HUES6 (cell line): ENCODE measurements around the gene HSPG2.

Experiments
- H3K27ac ChIP-seq: 2 replicates; pipeline ENCODE4 v1.7.0; 2013; ENCODE audit warnings: low read depth, mild to moderate bottlenecking, low read length, inconsistent platforms
- H3K27me3 ChIP-seq: 2 replicates; pipeline ENCODE4 v1.6.1; 2013; ENCODE audit warnings: low read length; ENCODE audit not compliant: control insufficient read depth, insufficient read depth
- H3K36me3 ChIP-seq: 2 replicates; pipeline ENCODE4 v1.6.1; 2013; ENCODE audit warnings: low read length; ENCODE audit not compliant: control insufficient read depth, insufficient read depth
- H3K4me1 ChIP-seq: 2 replicates; pipeline ENCODE4 v1.6.1; 2013; ENCODE audit warnings: low read length; ENCODE audit not compliant: control insufficient read depth, insufficient read depth
- H3K4me3 ChIP-seq: 2 replicates; pipeline ENCODE4 v1.5.1; 2013; ENCODE audit warnings: low read depth, low read length
- H3K9ac ChIP-seq: one replicate; pipeline ENCODE4 v1.6.1; 2013; ENCODE audit warnings: mild to moderate bottlenecking, low read length
- H3K9me3 ChIP-seq: 2 replicates; pipeline ENCODE4 v1.6.1; 2013; ENCODE audit warnings: low read depth, low read length; ENCODE audit not compliant: control insufficient read depth, insufficient read depth

The HSPG2 gene

DNA sequence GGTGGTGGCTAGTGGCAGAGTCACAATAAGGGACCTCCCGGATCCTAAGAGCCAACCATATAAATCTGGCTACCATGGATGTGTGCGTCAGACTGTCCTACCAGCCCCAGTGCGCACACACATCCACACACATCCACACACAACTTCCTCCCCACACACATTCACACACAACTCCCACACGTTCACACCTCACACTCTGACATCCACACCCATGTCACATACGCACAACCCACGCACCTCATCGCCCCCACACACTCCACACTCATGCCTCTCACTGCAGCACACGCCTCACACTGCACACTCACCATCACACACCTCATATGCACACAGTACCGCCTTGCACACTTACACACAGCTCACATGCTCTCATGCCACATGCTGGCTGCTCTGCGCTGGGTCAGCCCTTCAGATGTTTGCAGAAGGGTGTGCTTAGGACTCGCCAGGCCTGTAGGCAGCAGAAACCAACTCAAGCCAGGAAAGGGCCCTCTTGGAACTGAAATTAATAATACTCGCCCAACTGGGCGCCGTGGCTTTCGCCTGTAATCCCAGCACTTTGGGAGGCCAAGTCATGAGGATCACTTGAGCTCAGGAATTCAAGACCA, 122.0 kb downstream of the HSPG2 start:
- Histone ChIP-seq H3K27ac (no peak overlapping the region), H3K4me3 (peak overlapping the region; percentile 68; the same call in 1 of the 2 replicates), H3K27me3 (peaks cover 5% of the 10 kb centered on the region; the same call in 1 of the 2 replicates), H3K4me1 (peaks cover 9% of the 10 kb centered on the region; the same call in 1 of the 2 replicates), H3K9me3 (no peaks in the 10 kb centered on the region), H3K36me3 (no peaks in the 10 kb centered on the region), H3K9ac (no peak overlapping the region)

DNA sequence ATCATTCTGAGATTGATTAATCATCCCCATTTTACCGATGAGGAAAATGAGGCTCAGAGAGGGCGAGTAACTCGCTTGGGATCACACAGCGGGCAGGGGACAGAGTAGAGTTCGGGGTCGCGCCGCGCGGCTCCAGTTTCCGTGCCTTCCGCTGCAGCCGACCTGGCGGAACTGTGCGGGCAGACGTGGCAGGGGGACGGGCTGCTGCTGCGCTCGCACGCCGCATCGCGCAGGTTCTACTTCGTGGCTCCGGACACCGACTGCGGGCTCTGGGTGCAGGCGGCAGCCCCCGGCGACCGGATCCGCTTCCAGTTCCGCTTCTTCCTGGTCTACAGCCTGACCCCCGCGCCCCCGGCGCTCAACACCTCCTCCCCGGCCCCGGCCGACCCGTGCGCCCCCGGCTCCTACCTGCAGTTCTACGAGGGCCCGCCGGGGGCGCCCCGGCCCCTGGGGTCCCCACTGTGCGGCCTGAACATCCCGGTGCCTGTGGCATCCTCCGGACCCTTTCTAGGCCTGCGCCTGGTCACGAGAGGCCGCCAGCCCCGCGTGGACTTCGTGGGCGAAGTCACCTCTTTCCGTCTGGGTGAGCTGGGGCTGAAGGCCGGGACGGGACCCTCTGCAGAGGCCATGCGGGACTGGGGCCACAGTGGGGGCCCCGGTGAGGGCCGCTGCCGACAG, 122.7 kb downstream of the HSPG2 start:
- Histone ChIP-seq H3K9me3 (no peaks in the 10 kb centered on the region), H3K36me3 (no peaks in the 10 kb centered on the region), H3K9ac (peak overlapping the region; percentile 55), H3K27ac (no peak overlapping the region), H3K27me3 (peaks cover 5% of the 10 kb centered on the region; the same call in 1 of the 2 replicates), H3K4me3 (peak overlapping the region; percentile 68), H3K4me1 (peaks cover 9% of the 10 kb centered on the region; the same call in 1 of the 2 replicates)

GRCh38 chr1:21813542-21813941, 123.6 kb downstream of the HSPG2 start:
- Histone ChIP-seq H3K9ac (no peak overlapping the region), H3K27me3 (peaks cover 5% of the 10 kb centered on the region; the same call in 1 of the 2 replicates), H3K4me3 (no peak overlapping the region), H3K9me3 (no peaks in the 10 kb centered on the region), H3K4me1 (peaks cover 9% of the 10 kb centered on the region; the same call in 1 of the 2 replicates), H3K27ac (no peak overlapping the region), H3K36me3 (no peaks in the 10 kb centered on the region)

- Histone ChIP-seq H3K4me3 (no peak within 1 kb of the TSS), H3K4me1 (peaks cover 6% of the 10 kb centered on the region; the same call in 1 of the 2 replicates), H3K27ac (no peak within 1 kb of the TSS), H3K9ac (no peak within 1 kb of the TSS), H3K36me3 (no peaks in the 10 kb centered on the region), H3K27me3 (peaks cover 5% of the 10 kb centered on the region; the same call in 1 of the 2 replicates), H3K9me3 (no peaks in the 10 kb centered on the region)
These were observed 125.2 kb downstream of the HSPG2 start, which contains the start of gene LDLRAD2 for GRCh38 chr1:21811875-21812305. Gene LDLRAD2 (plus strand): TSS chr1:21812265. CDS start chr1:21812452, 187 bp downstream.

- no peaks in the 10 kb centered on the region for H3K9me3 ChIP-seq
- H3K9ac ChIP-seq = no peak overlapping the region
- H3K27me3 ChIP-seq = no peaks in the 10 kb centered on the region
- no peaks in the 10 kb centered on the region for H3K4me1 ChIP-seq
- no peak overlapping the region for H3K4me3 ChIP-seq
- no peak overlapping the region for H3K27ac ChIP-seq
- H3K36me3 ChIP-seq = no peaks in the 10 kb centered on the region
These were observed 132.6 kb downstream of the HSPG2 start for GRCh38 chr1:21804536-21804935.

DNA sequence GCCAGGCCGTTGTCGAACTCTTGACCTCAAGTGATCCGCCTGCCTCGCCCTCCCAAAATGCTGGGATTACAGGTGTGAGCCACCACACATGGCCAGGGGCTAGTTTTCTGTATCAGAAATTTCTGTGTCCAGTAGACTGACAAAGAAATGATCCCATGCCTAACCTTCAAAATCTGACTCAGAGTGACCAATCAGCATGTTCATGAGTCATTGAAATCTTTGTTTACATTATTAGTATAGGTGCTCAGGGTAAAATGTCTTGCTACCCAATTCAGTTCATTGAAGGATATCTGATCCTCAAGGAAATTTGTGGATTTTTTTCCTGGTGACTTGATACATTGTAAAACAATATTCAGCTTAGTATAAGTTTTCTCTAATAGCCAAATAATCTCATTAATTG, 136.0 kb downstream of the HSPG2 start:
- H3K27ac ChIP-seq = no peak overlapping the region
- no peak overlapping the region for H3K4me3 ChIP-seq

DNA sequence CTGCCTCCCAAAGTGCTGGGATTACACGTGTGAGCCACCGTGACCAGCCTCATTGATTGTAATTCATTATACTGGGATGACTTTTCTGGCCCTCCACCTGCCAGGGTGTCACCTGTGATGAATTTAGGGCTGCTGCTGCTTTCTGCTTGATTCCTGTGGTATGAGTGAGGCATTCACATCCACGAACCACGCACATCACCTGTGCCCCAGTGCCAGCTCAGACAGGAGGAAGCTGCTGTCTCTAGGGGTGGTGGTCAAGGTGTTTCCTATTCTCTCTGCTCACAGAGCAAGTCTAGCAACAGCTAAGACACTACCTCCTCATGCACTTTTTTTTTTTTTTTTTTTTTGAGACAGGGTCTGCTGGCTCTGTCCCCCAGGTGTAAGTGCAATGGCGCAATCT, 137.4 kb downstream of the HSPG2 start:
- Histone ChIP-seq H3K4me3 (no peak overlapping the region), H3K9me3 (peaks cover 5% of the 10 kb centered on the region), H3K4me1 (no peaks in the 10 kb centered on the region), H3K36me3 (no peaks in the 10 kb centered on the region), H3K27me3 (no peaks in the 10 kb centered on the region), H3K9ac (no peak overlapping the region), H3K27ac (no peak overlapping the region)

More for the DNA sequence above, 136.0 kb downstream of the HSPG2 start:
- Histone ChIP-seq H3K9ac (no peak overlapping the region), H3K4me1 (no peaks in the 10 kb centered on the region), H3K36me3 (no peaks in the 10 kb centered on the region), H3K9me3 (no peaks in the 10 kb centered on the region), H3K27me3 (no peaks in the 10 kb centered on the region)

DNA sequence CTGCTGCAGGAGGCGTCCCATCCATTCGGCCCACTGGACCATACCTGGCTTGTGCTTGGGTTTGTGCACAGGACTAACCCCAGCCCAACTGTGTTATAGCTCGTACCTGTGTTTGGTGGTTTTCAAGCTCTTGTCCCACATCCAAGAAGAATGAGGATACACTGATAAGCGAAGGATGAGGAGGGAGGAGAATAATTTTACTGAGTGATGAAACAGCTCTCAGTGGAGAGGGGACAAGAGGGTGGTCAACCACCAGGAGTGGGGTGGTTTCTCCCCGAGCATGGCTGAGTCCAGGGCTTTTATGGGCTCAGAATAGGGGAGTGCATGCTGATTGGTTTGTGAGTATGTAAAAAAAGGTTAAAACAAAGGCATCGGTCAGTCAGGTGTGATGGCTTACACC, 142.0 kb downstream of the HSPG2 start:
- no peak overlapping the region for H3K27ac ChIP-seq
- H3K36me3 ChIP-seq = no peaks in the 10 kb centered on the region
- 0 out of 2 replicates have a peak, but pooled peaks cover under 1% of the 10 kb centered on the region for H3K4me1 ChIP-seq
- peaks cover 7% of the 10 kb centered on the region for H3K9me3 ChIP-seq
- no peak overlapping the region for H3K4me3 ChIP-seq
- H3K27me3 ChIP-seq = no peaks in the 10 kb centered on the region
- H3K9ac ChIP-seq = no peak overlapping the region

- H3K4me1 ChIP-seq = 0 out of 2 replicates have a peak, but pooled peaks cover 5% of the 10 kb centered on the region
- no peaks in the 10 kb centered on the region for H3K36me3 ChIP-seq
- H3K27me3 ChIP-seq = no peaks in the 10 kb centered on the region
- H3K9ac ChIP-seq = no peak overlapping the region
- peaks cover 7% of the 10 kb centered on the region for H3K9me3 ChIP-seq
- H3K27ac ChIP-seq = no peak overlapping the region
- no peak overlapping the region for H3K4me3 ChIP-seq
These were observed 142.5 kb downstream of the HSPG2 start for GRCh38 chr1:21794656-21795055.

- Histone ChIP-seq H3K9ac (no peak overlapping the region), H3K4me3 (no peak overlapping the region), H3K9me3 (peaks cover 7% of the 10 kb centered on the region), H3K4me1 (0 out of 2 replicates have a peak, but pooled peaks cover 5% of the 10 kb centered on the region), H3K36me3 (no peaks in the 10 kb centered on the region), H3K27me3 (no peaks in the 10 kb centered on the region), H3K27ac (no peak overlapping the region)
These were observed 144.0 kb downstream of the HSPG2 start for GRCh38 chr1:21793104-21793503.

GRCh38 chr1:21786640-21787039, 150.5 kb downstream of the HSPG2 start:
- H3K4me1 ChIP-seq = 0 out of 2 replicates have a peak, but pooled peaks cover 9% of the 10 kb centered on the region
- H3K4me3 ChIP-seq = no peak overlapping the region
- H3K9ac ChIP-seq = no peak overlapping the region
- no peaks in the 10 kb centered on the region for H3K27me3 ChIP-seq
- no peak overlapping the region for H3K27ac ChIP-seq
- H3K9me3 ChIP-seq = no peaks in the 10 kb centered on the region
- no peaks in the 10 kb centered on the region for H3K36me3 ChIP-seq
